Panc1 (cell line): Measurements from ENCODE around the gene ARSG.
A peak's percentile ranks its signal among the peaks of the same experiment; 100 is the strongest.

Source experiments
- POLR2AphosphoS5 ChIP-seq: IDR thresholded peaks from 2 replicates; pipeline ENCODE4 v1.6.1; 2012; ENCODE audit warnings: mild to moderate bottlenecking, low read depth, low read length, moderate library complexity
- SIN3A ChIP-seq: IDR thresholded peaks from 2 replicates; pipeline ENCODE4 v1.6.1; 2012; ENCODE audit warnings: low read depth, mild to moderate bottlenecking, low read length, moderate library complexity, borderline replicate concordance; ENCODE audit not compliant: insufficient read depth
- TCF7L2 ChIP-seq: IDR thresholded peaks from 2 replicates; pipeline ENCODE4 v1.6.1; 2011; ENCODE audit warnings: mild to moderate bottlenecking, low read depth, low read length, inconsistent platforms
- TF ChIP-seq, protein P1 (sequence below): fragments of 450-650 bp; IDR thresholded peaks from 2 replicates; pipeline ENCODE4 v1.5.1; 2017; ENCODE audit warnings: mild to moderate bottlenecking
- TF ChIP-seq, protein P2 (sequence below), 2 experiments: IDR thresholded peaks; 2 replicates each; pipeline ENCODE4 v1.6.1; 2011 to 2012; ENCODE audit warnings: low read depth in 2 of 2, control low read depth in 1 of 2, low read length in 1 of 2, mild to moderate bottlenecking in 1 of 2, moderate library complexity in 1 of 2; ENCODE audit not compliant: insufficient read depth in 1 of 2

DNA sequence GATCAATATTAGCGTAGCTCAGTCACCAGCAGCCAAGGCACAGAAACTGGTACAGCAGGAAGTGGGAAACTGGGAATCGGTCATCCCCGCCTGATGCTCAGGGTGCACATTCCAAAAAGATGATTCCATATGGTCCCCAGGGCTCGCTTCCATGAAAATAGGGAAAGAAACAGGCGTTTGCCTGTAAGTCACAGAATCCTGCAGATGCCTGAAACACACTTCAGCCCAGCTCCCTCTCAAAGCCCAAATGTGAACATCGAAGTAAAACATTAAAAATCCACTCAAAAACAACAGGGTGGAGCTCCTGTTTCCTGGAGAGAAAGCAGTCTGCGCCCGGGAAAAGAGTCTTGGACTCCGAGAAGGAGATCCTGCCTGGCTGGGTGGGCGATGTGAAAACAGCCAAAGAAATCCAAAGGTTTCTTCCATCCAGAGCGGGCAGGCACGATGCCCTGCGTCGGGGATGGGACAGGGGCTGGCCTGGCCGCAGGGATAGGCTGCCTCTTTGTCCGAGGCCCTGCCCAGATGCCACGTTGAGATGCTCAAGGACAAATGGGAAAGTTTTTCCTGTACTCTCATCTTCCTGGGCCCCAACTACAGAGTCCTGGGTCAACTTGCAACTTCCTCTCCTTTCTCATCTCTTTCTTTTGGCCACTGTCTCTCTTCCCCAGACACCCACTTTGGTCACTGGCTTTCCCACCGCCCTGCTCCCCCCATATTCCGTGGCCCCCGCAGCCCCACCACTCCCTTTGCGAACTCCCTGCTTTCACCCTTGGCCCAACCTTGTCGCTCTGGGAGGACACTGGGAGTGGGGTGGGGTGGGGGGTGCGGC, 165.3 kb downstream of the ARSG start:
- peak; percentile 41 for TF ChIP-seq POLR2AphosphoS5
- TF ChIP-seq, protein P1, sequence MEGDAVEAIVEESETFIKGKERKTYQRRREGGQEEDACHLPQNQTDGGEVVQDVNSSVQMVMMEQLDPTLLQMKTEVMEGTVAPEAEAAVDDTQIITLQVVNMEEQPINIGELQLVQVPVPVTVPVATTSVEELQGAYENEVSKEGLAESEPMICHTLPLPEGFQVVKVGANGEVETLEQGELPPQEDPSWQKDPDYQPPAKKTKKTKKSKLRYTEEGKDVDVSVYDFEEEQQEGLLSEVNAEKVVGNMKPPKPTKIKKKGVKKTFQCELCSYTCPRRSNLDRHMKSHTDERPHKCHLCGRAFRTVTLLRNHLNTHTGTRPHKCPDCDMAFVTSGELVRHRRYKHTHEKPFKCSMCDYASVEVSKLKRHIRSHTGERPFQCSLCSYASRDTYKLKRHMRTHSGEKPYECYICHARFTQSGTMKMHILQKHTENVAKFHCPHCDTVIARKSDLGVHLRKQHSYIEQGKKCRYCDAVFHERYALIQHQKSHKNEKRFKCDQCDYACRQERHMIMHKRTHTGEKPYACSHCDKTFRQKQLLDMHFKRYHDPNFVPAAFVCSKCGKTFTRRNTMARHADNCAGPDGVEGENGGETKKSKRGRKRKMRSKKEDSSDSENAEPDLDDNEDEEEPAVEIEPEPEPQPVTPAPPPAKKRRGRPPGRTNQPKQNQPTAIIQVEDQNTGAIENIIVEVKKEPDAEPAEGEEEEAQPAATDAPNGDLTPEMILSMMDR, result no peak
- TF ChIP-seq SIN3A, result 0 out of 2 replicates have a peak, but pooled peaks have one; percentile 19
- TF ChIP-seq, protein P2, sequence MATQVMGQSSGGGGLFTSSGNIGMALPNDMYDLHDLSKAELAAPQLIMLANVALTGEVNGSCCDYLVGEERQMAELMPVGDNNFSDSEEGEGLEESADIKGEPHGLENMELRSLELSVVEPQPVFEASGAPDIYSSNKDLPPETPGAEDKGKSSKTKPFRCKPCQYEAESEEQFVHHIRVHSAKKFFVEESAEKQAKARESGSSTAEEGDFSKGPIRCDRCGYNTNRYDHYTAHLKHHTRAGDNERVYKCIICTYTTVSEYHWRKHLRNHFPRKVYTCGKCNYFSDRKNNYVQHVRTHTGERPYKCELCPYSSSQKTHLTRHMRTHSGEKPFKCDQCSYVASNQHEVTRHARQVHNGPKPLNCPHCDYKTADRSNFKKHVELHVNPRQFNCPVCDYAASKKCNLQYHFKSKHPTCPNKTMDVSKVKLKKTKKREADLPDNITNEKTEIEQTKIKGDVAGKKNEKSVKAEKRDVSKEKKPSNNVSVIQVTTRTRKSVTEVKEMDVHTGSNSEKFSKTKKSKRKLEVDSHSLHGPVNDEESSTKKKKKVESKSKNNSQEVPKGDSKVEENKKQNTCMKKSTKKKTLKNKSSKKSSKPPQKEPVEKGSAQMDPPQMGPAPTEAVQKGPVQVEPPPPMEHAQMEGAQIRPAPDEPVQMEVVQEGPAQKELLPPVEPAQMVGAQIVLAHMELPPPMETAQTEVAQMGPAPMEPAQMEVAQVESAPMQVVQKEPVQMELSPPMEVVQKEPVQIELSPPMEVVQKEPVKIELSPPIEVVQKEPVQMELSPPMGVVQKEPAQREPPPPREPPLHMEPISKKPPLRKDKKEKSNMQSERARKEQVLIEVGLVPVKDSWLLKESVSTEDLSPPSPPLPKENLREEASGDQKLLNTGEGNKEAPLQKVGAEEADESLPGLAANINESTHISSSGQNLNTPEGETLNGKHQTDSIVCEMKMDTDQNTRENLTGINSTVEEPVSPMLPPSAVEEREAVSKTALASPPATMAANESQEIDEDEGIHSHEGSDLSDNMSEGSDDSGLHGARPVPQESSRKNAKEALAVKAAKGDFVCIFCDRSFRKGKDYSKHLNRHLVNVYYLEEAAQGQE (IDR thresholded peaks at IDR 0.05; ENCODE audit: insufficient read depth in 1 of 2, low read depth in 2 of 2, low read length in 1 of 2), result no peak
- TF ChIP-seq TCF7L2, result no peak
